Transverse colon (tissue), 3 donors: ENCODE data around the gene MYH10.

Source experiments
- EP300 ChIP-seq: sonication (generic); formaldehyde crosslinking; IDR thresholded peaks from one replicate; pipeline ENCODE4 v1.6.1; 2017; ENCODE audit warnings: antibody characterized with exemption, low read depth
- POLR2A ChIP-seq: fragments of 450-650 bp; IDR thresholded peaks from one replicate; pipeline ENCODE4 v1.6.1; 2016; ENCODE audit warnings: antibody characterized with exemption, mild to moderate bottlenecking, moderate library complexity
- TF ChIP-seq, protein P1 (sequence below), 5 experiments: fragments of 200-600 bp in 3 of 5; fragments of 450-650 bp in 2 of 5; sonication (generic) in 3 of 5; IDR thresholded peaks; 1 replicate in 2 of 5; 2 replicates in 3 of 5; pipeline ENCODE4 v1.5.1; 2016 to 2017; ENCODE audit warnings: antibody characterized with exemption in 5 of 5, inconsistent platforms in 3 of 5, mild to moderate bottlenecking in 2 of 5, moderate library complexity in 1 of 5

DNA sequence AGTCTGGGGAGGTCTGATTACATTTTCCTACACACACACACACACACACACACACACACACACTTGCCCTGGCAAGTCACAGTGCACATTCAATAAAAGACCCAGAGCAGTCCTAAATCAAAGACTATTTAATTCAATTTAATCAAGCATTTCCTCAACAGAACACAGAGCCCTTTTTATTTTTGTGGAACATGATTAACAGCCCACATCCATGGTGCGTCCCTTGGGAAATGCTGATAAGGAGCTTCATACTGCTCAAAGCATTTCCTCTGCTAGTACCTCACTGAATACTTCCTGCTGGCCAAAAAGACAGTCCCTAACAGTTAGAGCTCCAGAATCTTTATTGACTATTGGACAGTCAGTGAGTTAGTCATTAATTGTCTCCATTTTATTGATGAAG lies 43.1 kb upstream of the MYH10 start:
- TF ChIP-seq POLR2A, result no peak
- TF ChIP-seq EP300, result no peak
- TF ChIP-seq, protein P1, sequence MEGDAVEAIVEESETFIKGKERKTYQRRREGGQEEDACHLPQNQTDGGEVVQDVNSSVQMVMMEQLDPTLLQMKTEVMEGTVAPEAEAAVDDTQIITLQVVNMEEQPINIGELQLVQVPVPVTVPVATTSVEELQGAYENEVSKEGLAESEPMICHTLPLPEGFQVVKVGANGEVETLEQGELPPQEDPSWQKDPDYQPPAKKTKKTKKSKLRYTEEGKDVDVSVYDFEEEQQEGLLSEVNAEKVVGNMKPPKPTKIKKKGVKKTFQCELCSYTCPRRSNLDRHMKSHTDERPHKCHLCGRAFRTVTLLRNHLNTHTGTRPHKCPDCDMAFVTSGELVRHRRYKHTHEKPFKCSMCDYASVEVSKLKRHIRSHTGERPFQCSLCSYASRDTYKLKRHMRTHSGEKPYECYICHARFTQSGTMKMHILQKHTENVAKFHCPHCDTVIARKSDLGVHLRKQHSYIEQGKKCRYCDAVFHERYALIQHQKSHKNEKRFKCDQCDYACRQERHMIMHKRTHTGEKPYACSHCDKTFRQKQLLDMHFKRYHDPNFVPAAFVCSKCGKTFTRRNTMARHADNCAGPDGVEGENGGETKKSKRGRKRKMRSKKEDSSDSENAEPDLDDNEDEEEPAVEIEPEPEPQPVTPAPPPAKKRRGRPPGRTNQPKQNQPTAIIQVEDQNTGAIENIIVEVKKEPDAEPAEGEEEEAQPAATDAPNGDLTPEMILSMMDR (IDR thresholded peaks at IDR 0.05), result no peak
